GM12873 (cell line): ENCODE data around the gene ZNF319.

Experiments
- TF ChIP-seq, protein P1 (sequence below): IDR thresholded peaks from 2 replicates; pipeline ENCODE4 v1.5.1; 2012; ENCODE audit warnings: low read depth, mild to moderate bottlenecking, moderate library complexity, low read length, control low read depth; ENCODE audit not compliant: insufficient read depth; ENCODE audit errors: missing control alignments

ZNF319 gene

DNA sequence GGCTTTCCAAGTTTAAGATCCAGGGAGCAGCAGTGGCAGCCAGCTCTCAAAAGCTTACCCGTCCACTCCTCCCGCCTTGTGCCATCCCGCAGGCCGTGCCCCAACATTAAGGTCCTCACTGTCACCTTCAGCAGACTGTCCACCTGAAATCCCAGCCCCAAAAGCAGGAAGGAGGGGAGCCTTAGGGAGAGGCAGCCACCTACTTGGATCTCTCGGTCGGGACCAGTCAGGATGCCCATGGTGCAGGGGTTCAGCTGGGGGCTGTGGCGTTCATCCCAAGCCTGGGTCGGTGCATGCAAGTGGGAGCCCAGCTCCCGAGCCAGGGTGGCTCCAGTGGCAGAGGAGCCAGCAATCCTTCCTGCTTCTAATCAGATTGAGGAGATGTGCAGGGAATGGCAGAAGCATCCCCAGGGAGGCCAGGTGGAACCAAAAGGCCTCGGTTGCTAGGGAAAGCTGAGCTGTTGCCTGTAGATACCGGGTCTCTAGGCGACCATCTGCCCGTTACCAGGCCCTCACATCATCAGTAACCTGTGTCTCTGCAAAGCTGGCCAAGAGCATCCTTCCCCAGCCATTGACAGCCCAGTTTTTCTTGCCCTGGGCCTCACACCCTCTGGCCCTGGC is 54.2 kb downstream of the ZNF319 start:
- TF ChIP-seq, protein P1, sequence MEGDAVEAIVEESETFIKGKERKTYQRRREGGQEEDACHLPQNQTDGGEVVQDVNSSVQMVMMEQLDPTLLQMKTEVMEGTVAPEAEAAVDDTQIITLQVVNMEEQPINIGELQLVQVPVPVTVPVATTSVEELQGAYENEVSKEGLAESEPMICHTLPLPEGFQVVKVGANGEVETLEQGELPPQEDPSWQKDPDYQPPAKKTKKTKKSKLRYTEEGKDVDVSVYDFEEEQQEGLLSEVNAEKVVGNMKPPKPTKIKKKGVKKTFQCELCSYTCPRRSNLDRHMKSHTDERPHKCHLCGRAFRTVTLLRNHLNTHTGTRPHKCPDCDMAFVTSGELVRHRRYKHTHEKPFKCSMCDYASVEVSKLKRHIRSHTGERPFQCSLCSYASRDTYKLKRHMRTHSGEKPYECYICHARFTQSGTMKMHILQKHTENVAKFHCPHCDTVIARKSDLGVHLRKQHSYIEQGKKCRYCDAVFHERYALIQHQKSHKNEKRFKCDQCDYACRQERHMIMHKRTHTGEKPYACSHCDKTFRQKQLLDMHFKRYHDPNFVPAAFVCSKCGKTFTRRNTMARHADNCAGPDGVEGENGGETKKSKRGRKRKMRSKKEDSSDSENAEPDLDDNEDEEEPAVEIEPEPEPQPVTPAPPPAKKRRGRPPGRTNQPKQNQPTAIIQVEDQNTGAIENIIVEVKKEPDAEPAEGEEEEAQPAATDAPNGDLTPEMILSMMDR = no peak

DNA sequence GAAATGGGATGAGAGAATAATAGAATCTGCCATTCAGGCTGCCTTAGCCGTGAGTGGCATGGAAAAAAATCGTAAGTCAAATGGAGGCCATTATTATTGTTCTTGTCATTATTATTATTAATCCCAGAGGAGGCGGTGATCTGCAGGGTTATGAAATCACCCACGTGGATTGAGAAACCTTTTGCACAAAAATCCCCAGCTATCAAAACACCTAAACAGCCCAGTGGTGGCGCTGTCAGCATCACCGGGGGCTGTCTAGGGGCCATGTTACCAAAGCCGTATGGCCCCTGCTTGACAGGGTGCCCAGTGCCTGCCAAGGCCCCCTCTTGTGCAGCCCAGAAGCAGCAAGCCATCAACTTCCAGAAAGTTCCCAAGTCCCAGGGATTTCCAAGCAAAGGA is 54.7 kb downstream of the ZNF319 start:
- TF ChIP-seq, protein P1 = no peak

DNA sequence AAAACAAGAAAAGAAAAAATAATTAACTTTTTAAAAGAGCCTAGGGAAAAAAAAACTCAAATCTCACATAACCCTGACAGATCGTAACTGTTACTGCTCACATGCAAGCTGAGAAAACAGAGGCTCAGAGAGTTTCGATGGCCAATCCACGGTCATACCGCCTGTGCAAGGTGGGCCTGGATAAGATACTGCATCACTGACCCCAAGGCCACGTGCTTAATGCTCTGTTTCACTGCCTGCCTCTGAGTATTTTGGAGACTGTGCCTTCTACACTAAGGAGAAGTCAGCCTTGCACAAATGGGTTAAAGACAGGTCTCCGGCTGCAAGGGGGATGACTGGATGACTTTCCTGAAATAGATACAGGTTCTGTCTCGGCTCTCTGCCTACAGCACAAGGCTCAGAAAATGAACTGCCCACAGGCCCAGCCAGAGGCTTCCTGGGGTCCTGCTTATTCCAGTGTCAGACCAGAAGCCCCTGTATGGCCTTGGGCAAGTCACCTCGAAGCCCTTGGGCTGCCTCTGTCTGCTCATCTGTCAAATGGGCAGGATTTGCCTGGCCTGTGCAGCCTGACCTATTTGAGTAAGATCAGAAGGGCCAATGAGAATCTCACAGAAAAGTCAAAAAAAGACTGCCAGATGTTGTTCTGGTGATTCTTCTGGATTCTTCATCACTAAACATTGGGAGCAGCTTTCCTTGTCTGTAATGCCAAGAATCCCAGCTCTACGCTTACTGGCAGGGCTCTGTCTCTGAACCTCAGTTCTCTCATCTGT is 55.3 kb downstream of the ZNF319 start:
- TF ChIP-seq, protein P1 = no peak
